OCI-LY3 (cell line): Measurements from ENCODE around the gene NUDT1.

Experiments used
- H2AFZ ChIP-seq: fragments of 200-600, 300-600 bp; shearing (Covaris generic); 2 replicates; pipeline ENCODE4 v1.6.0; 2014; ENCODE audit warnings: antibody characterized with exemption, low read depth, low read length
- H3K27ac ChIP-seq: fragments of 200-600, 300-600 bp; sonication (generic); 2 replicates; pipeline ENCODE4 v1.5.1; 2014; ENCODE audit warnings: mild to moderate bottlenecking, low read length, moderate library complexity, mixed read lengths
- H3K27me3 ChIP-seq: fragments of 200-600, 300-600 bp; sonication (generic); 2 replicates; pipeline ENCODE4 v1.6.1; 2014; ENCODE audit warnings: low read depth, low read length, mixed read lengths
- H3K36me3 ChIP-seq: fragments of 200-600, 300-600 bp; sonication (generic); replicated peaks from 2 replicates; pipeline ENCODE3; 2014; ENCODE audit warnings: low read depth, low read length, mixed read lengths
- H3K4me1 ChIP-seq: fragments of 300-600, 200-600 bp; sonication (generic); 2 replicates; pipeline ENCODE4 v1.6.1; 2014; ENCODE audit warnings: low read length, mixed read lengths
- H3K4me2 ChIP-seq: fragments of 200-600, 300-600 bp; sonication (generic); 2 replicates; pipeline ENCODE4 v1.6.1; 2014; ENCODE audit warnings: low read length, mixed read lengths
- H3K4me3 ChIP-seq: fragments of 300-600, 200-600 bp; sonication (generic); 2 replicates; pipeline ENCODE4 v1.5.1; 2014; ENCODE audit warnings: antibody characterized with exemption, mild to moderate bottlenecking, low read length, moderate library complexity
- H3K79me2 ChIP-seq: fragments of 300-600, 200-600 bp; shearing (Covaris generic); 2 replicates; pipeline ENCODE4 v1.6.1; 2014; ENCODE audit warnings: mild to moderate bottlenecking, low read length, mixed read lengths
- H3K9ac ChIP-seq: fragments of 300-600, 200-600 bp; shearing (Covaris generic); 2 replicates; pipeline ENCODE4 v1.6.0; 2014; ENCODE audit warnings: mild to moderate bottlenecking, low read length, moderate library complexity
- H3K9me3 ChIP-seq: fragments of 200-600, 300-600 bp; shearing (Covaris generic); 2 replicates; pipeline ENCODE4 v1.6.1; 2014; ENCODE audit warnings: low read length, mixed read lengths; ENCODE audit not compliant: insufficient read depth
- H4K20me1 ChIP-seq: fragments of 200-600, 300-600 bp; sonication (generic); 2 replicates; pipeline ENCODE4 v1.6.1; 2016; ENCODE audit warnings: low read length, mixed read lengths; ENCODE audit not compliant: insufficient read depth
- CTCF ChIP-seq: fragments of 200-600, 300-600 bp; sonication (generic); IDR thresholded peaks from 2 replicates; pipeline ENCODE4 v1.5.1; 2014; ENCODE audit warnings: antibody characterized with exemption, low read length, low read depth
- EZH2phosphoT487 ChIP-seq: fragments of 200-600 bp; shearing (Covaris generic); IDR thresholded peaks from 2 replicates; pipeline ENCODE4 v1.6.1; 2018; ENCODE audit warnings: antibody characterized with exemption, mixed run types, low read depth

NUDT1 gene

GRCh38 chr7:2211259-2211880, 30.7 kb upstream of the NUDT1 start:
- no peak overlapping the region for H3K9ac ChIP-seq
- H3K9me3 ChIP-seq = no peaks in the 10 kb centered on the region
- H4K20me1 ChIP-seq = no peaks in the 10 kb centered on the region
- no peak for TF ChIP-seq CTCF
- TF ChIP-seq EZH2phosphoT487 = no peak
- no peak overlapping the region for H3K4me2 ChIP-seq
- no peaks in the 10 kb centered on the region for H3K4me1 ChIP-seq
- no peaks in the 10 kb centered on the region for H3K27me3 ChIP-seq
- no peak overlapping the region for H3K27ac ChIP-seq
- no peak overlapping the region for H2AFZ ChIP-seq
- H3K36me3 ChIP-seq = peaks cover 2% of the 10 kb centered on the region
- H3K4me3 ChIP-seq = no peak overlapping the region
- H3K79me2 ChIP-seq = no peaks in the 10 kb centered on the region

GRCh38 chr7:2211926-2212325, 30.1 kb upstream of the NUDT1 start:
- H3K36me3 ChIP-seq = peaks cover 2% of the 10 kb centered on the region
- no peak for TF ChIP-seq CTCF
- no peak for TF ChIP-seq EZH2phosphoT487
- no peaks in the 10 kb centered on the region for H3K9me3 ChIP-seq
- no peak overlapping the region for H2AFZ ChIP-seq
- H3K27ac ChIP-seq = no peak overlapping the region
- H4K20me1 ChIP-seq = no peaks in the 10 kb centered on the region
- no peak overlapping the region for H3K4me3 ChIP-seq
- no peaks in the 10 kb centered on the region for H3K79me2 ChIP-seq
- no peak overlapping the region for H3K4me2 ChIP-seq
- no peaks in the 10 kb centered on the region for H3K27me3 ChIP-seq
- H3K4me1 ChIP-seq = no peaks in the 10 kb centered on the region
- H3K9ac ChIP-seq = no peak overlapping the region

GRCh38 chr7:2212906-2213305, 29.1 kb upstream of the NUDT1 start:
- Histone ChIP-seq H3K27ac (no peak overlapping the region), H4K20me1 (no peaks in the 10 kb centered on the region), H3K27me3 (no peaks in the 10 kb centered on the region), H2AFZ (no peak overlapping the region), H3K9me3 (no peaks in the 10 kb centered on the region), H3K9ac (no peak overlapping the region), H3K4me1 (no peaks in the 10 kb centered on the region), H3K36me3 (peaks cover 2% of the 10 kb centered on the region), H3K4me3 (no peak overlapping the region), H3K79me2 (no peaks in the 10 kb centered on the region), H3K4me2 (no peak overlapping the region)
- TF ChIP-seq EZH2phosphoT487 (no peak), CTCF (no peak)

GRCh38 chr7:2213551-2214215, 28.3 kb upstream of the NUDT1 start:
- Histone ChIP-seq H3K27ac (no peak overlapping the region), H3K36me3 (no peaks in the 10 kb centered on the region), H4K20me1 (no peaks in the 10 kb centered on the region), H3K4me3 (no peak overlapping the region), H3K9ac (no peak overlapping the region), H3K9me3 (no peaks in the 10 kb centered on the region), H3K79me2 (no peaks in the 10 kb centered on the region), H3K4me2 (no peak overlapping the region), H2AFZ (no peak overlapping the region), H3K27me3 (no peaks in the 10 kb centered on the region), H3K4me1 (no peaks in the 10 kb centered on the region)
- TF ChIP-seq EZH2phosphoT487 (no peak), CTCF (no peak)
